ENCODE measurements around the gene SUSD3.

SUSD3 gene

GRCh38 chr9:93026640-93027039 lies 31.9 kb upstream of the SUSD3 start:
- Histone ChIP-seq H3K4me3 (replicated peaks; ENCODE audit: insufficient read depth, low read length) (no peak overlapping the region), H3K27me3 (ENCODE audit: insufficient read depth, poor library complexity, severe bottlenecking) (no peaks in the 10 kb centered on the region), H3K27ac (replicated peaks) (peak overlapping the region; percentile 80)
- no peak for DNase-seq (ENCODE audit: low read depth in 1 of 2, low spot score in 1 of 2)
- TF ChIP-seq POLR2AphosphoS5 (IDR thresholded peaks at IDR 0.05; ENCODE audit: low read depth) (no peak), SPI1 (IDR thresholded peaks at IDR 0.05; ENCODE audit: borderline replicate concordance, low read depth) (no peak), CTCF (IDR thresholded peaks at IDR 0.05; ENCODE audit: insufficient read depth, low read length) (no peak), REST (IDR thresholded peaks at IDR 0.05; ENCODE audit: insufficient replicate concordance, low read depth) (no peak), GABPA (IDR thresholded peaks at IDR 0.05; ENCODE audit: low read depth) (no peak)

- no peak overlapping the region for H3K4me3 ChIP-seq (replicated peaks; ENCODE audit: insufficient read depth, low read length)
- TF ChIP-seq POLR2AphosphoS5 (IDR thresholded peaks at IDR 0.05; ENCODE audit: low read depth) (no peak), CTCF (IDR thresholded peaks at IDR 0.05; ENCODE audit: insufficient read depth, low read length) (no peak), REST (IDR thresholded peaks at IDR 0.05; ENCODE audit: insufficient replicate concordance, low read depth) (no peak), GABPA (IDR thresholded peaks at IDR 0.05; ENCODE audit: low read depth) (no peak), SPI1 (IDR thresholded peaks at IDR 0.05; ENCODE audit: borderline replicate concordance, low read depth) (no peak)
- no peaks in the 10 kb centered on the region for H3K27me3 ChIP-seq (ENCODE audit: insufficient read depth, poor library complexity, severe bottlenecking)
- peak overlapping the region; percentile 80 for H3K27ac ChIP-seq (replicated peaks)
- no peak for DNase-seq (ENCODE audit: low read depth in 1 of 2, low spot score in 1 of 2)
Measured at GRCh38 chr9:93027750-93028149, 30.8 kb upstream of the SUSD3 start.

GRCh38 chr9:93028448-93029006 lies 30.0 kb upstream of the SUSD3 start:
- peak overlapping the region; percentile 80 for H3K27ac ChIP-seq (replicated peaks)
- no peak overlapping the region for H3K4me3 ChIP-seq (replicated peaks; ENCODE audit: insufficient read depth, low read length)
- no peaks in the 10 kb centered on the region for H3K27me3 ChIP-seq (ENCODE audit: insufficient read depth, poor library complexity, severe bottlenecking)
- TF ChIP-seq POLR2AphosphoS5 (IDR thresholded peaks at IDR 0.05; ENCODE audit: low read depth) (peak; percentile 67), REST (IDR thresholded peaks at IDR 0.05; ENCODE audit: insufficient replicate concordance, low read depth) (no peak), CTCF (IDR thresholded peaks at IDR 0.05; ENCODE audit: insufficient read depth, low read length) (no peak), SPI1 (IDR thresholded peaks at IDR 0.05; ENCODE audit: borderline replicate concordance, low read depth) (peak; percentile 88), GABPA (IDR thresholded peaks at IDR 0.05; ENCODE audit: low read depth) (peak; percentile 39; the same call in 1 of the 2 replicates)
- DNase-seq (ENCODE audit: low read depth in 1 of 2, low spot score in 1 of 2): peak; percentile 80 to 96

Measured in HL-60 (cell line).